Activated CD8-positive, alpha-beta T cell treated with anti-CD3 and anti-CD28 coated beads for 36 hours (primary cell): Measurements from ENCODE around the gene TELO2. TPM values are rescaled to one million over a fixed set of nuclear protein-coding genes. Genes with fewer than 3 reads are reported as not detected.

Source experiments
- ATAC-seq: fragments of 200-7000 bp; cut with Tn5 transposase; one replicate; pipeline ENCODE4 v1.10.0; 2021; ENCODE audit warnings: mild to moderate bottlenecking, moderate library complexity
- CTCF ChIA-PET: fragments of 350-600 bp; sonication (Branson Sonifier 250); formaldehyde crosslinking; loops from one replicate; lab custom pipeline; 2021; ENCODE audit warnings: antibody characterized with exemption; lab: Charles Lee
- POLR2A ChIA-PET: fragments of 350-600 bp; sonication (Branson Sonifier 250); formaldehyde crosslinking; loops from one replicate; lab custom pipeline; 2021; ENCODE audit warnings: antibody characterized with exemption; lab: Charles Lee
- DNase-seq: peaks from one replicate; pipeline ENCODE4 v3.0.0-alpha.2; 2020
- H3K27ac Mint-ChIP-seq: one replicate; pipeline ENCODE4 v1.8.0; 2021; ENCODE audit warnings: mild to moderate bottlenecking, mixed read lengths
- H3K27me3 Mint-ChIP-seq: one replicate; pipeline ENCODE4 v1.8.0; 2021; ENCODE audit warnings: mixed read lengths
- H3K36me3 Mint-ChIP-seq: one replicate; pipeline ENCODE4 v1.8.0; 2021; ENCODE audit warnings: low read depth, mixed read lengths
- H3K4me1 Mint-ChIP-seq: one replicate; pipeline ENCODE4 v1.8.0; 2021; ENCODE audit warnings: low read depth, mixed read lengths
- H3K4me3 Mint-ChIP-seq: one replicate; pipeline ENCODE4 v1.8.0; 2021; ENCODE audit warnings: mild to moderate bottlenecking, moderate library complexity, mixed read lengths
- H3K9me3 Mint-ChIP-seq: one replicate; pipeline ENCODE4 v1.8.0; 2021; ENCODE audit warnings: mixed read lengths
- CTCF ChIP-seq: fragments of 200-600 bp; IDR thresholded peaks from one replicate; pipeline ENCODE4 v1.8.0; 2022; ENCODE audit warnings: antibody characterized with exemption, mild to moderate bottlenecking
- intact Hi-C: fragments of 100-400 bp; cut with micrococcal nuclease; formaldehyde crosslinking; loops from one replicate; pipeline ENCODE4 v1.10.0; 2022
- total RNA-seq, 2 experiments: library from RNA; stranded (reverse); gene quantifications; one replicate each; pipeline ENCODE4 v1.2.3, GENCODE V29; 2021

Gene TELO2
- total RNA-seq, 2 experiments from 2014 or later, result 59.1 to 62.1 TPM

- Mint-ChIP-seq H3K27me3 (no peaks in the 10 kb centered on the region), H3K27ac (no peak overlapping the region), H3K4me3 (peak overlapping the region; percentile 93), H3K36me3 (peaks cover 10% of the 10 kb centered on the region), H3K9me3 (no peaks in the 10 kb centered on the region), H3K4me1 (peaks cover 10% of the 10 kb centered on the region)
- ChIA-PET CTCF (interaction anchor here (0.9 kb wide), 1 partner anchor 115 kb away, joined by 3 read pairs; no protein-coding TSS in a partner anchor), POLR2A (interaction anchor here (1.0 to 2.9 kb wide), 4 partner anchors 9 to 40 kb away, joined by 3 to 15 read pairs (median 7); partner anchors contain the start of gene TMEM204)
- ATAC-seq, result no peak
- no peak for TF ChIP-seq CTCF
- DNase-seq, result no peak
- intact Hi-C loops, result no loop called here
Observed at GRCh38 chr16:1494711-1495110, 1.6 kb downstream of the TELO2 start.

- peaks cover 10% of the 10 kb centered on the region for H3K36me3 Mint-ChIP-seq
- POLR2A ChIA-PET, result interaction anchor here (1.0 to 2.9 kb wide), 3 partner anchors 8 to 20 kb away, joined by 3 to 15 read pairs (median 8); no protein-coding TSS in a partner anchor
- DNase-seq (no peak), ATAC-seq (no peak)
- intact Hi-C loops, result no loop called here
- H3K27ac Mint-ChIP-seq, result no peak overlapping the region
- H3K9me3 Mint-ChIP-seq, result no peaks in the 10 kb centered on the region
- no peak for TF ChIP-seq CTCF
- peaks cover 10% of the 10 kb centered on the region for H3K4me1 Mint-ChIP-seq
- no peaks in the 10 kb centered on the region for H3K27me3 Mint-ChIP-seq
- H3K4me3 Mint-ChIP-seq, result peak overlapping the region; percentile 93
- CTCF ChIA-PET, result no interaction called here
Observed at GRCh38 chr16:1495211-1495888, 2.2 kb downstream of the TELO2 start.

GRCh38 chr16:1495889-1496262, 2.7 kb downstream of the TELO2 start:
- Mint-ChIP-seq H3K36me3 (peaks cover 10% of the 10 kb centered on the region), H3K4me1 (peaks cover 10% of the 10 kb centered on the region), H3K9me3 (no peaks in the 10 kb centered on the region), H3K4me3 (no peak overlapping the region), H3K27me3 (no peaks in the 10 kb centered on the region), H3K27ac (no peak overlapping the region)
- intact Hi-C loops, result no loop called here
- DNase-seq, result no peak
- ATAC-seq, result no peak
- CTCF ChIA-PET, result no interaction called here
- POLR2A ChIA-PET, result interaction anchor here (2.1 kb wide), 1 partner anchor 19 kb away, joined by 8 read pairs; no protein-coding TSS in a partner anchor
- TF ChIP-seq CTCF, result no peak

- ChIA-PET CTCF (no interaction called here), POLR2A (interaction anchor here (2.1 kb wide), 1 partner anchor 19 kb away, joined by 8 read pairs; no protein-coding TSS in a partner anchor)
- H3K27ac Mint-ChIP-seq, result no peak overlapping the region
- intact Hi-C loops, result no loop called here
- H3K27me3 Mint-ChIP-seq, result no peaks in the 10 kb centered on the region
- H3K4me3 Mint-ChIP-seq, result no peak overlapping the region
- ATAC-seq (no peak), DNase-seq (no peak)
- H3K9me3 Mint-ChIP-seq, result no peaks in the 10 kb centered on the region
- H3K4me1 Mint-ChIP-seq, result peaks cover 10% of the 10 kb centered on the region
- TF ChIP-seq CTCF, result no peak
- H3K36me3 Mint-ChIP-seq, result peaks cover 10% of the 10 kb centered on the region
Observed at GRCh38 chr16:1496464-1496863, 3.3 kb downstream of the TELO2 start.

GRCh38 chr16:1497014-1497598, 3.9 kb downstream of the TELO2 start:
- ChIA-PET CTCF (no interaction called here), POLR2A (interaction anchor here (2.1 kb wide), 1 partner anchor 18 kb away, joined by 8 read pairs; no protein-coding TSS in a partner anchor)
- no peak for TF ChIP-seq CTCF
- intact Hi-C loops, result no loop called here
- DNase-seq (no peak), ATAC-seq (no peak)
- Mint-ChIP-seq H3K4me3 (no peak overlapping the region), H3K9me3 (no peaks in the 10 kb centered on the region), H3K27ac (no peak overlapping the region), H3K27me3 (no peaks in the 10 kb centered on the region), H3K4me1 (peaks cover 10% of the 10 kb centered on the region), H3K36me3 (peaks cover 10% of the 10 kb centered on the region)
